Measurements from ENCODE around the gene IL33.

DNA sequence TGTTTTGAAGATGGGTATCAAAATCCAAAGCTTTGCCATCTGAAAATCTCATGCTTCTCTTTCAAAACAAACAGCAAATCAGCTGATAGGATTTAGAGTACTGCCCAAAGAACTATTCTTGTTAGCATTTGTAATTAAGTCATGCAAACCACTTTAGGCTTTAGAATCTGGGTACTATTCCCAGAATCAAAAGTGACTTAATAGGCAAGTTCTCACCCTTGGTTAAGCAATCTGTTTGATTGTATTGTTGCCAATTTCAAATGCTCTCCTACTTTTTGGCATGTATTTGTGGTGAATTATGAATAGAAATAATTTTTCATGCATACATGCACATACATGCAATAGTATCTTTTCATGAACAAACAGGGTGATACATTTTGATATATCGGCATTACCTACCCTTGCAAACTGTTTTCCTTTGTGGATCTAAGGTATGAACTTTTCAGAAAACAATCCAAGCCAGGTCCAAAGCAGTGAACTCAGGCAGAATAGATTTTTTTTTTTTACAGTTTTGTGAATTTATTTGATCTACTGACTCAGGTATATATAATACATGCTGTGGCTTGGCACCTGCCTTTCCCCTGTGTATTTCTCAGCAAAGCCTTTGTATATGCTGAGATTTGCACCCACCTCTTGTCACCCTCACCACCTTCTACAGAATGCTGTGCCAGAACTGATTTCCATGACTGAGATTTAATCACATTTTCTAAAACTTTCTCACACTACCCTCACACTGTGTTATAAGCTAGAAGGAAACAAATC lies 9.0 kb downstream of the IL33 start:
- TF ChIP-seq CTCF (IDR thresholded peaks at IDR 0.05) (no peak), EZH2 (IDR thresholded peaks at IDR 0.05; ENCODE audit: borderline replicate concordance, insufficient read depth, low read depth, low read length, poor library complexity, severe bottlenecking) (no peak)

Measured in B cell (primary cell).